Natural killer cell (primary cell): ENCODE measurements around the gene TMEM51. TPM values are rescaled to one million over a fixed set of nuclear protein-coding genes. Genes with fewer than 3 reads are reported as not detected.

Source experiments
- ATAC-seq, 3 donors: fragments of 150-1000 bp in 2 of 3; fragments of 200-7000 bp in 1 of 3; cut with Tn5 transposase; 1 replicate in 1 of 3; 2 replicates in 2 of 3; pipeline ENCODE4 v1.10.0; 2021; ENCODE audit warnings: mild to moderate bottlenecking in 2 of 3, moderate library complexity in 2 of 3
- DNase-seq, 2 donors: peaks; one replicate each; pipeline versions ENCODE4 v3.0.0 to v3.0.0-alpha.2; 2013 to 2021; ENCODE audit warnings: mixed read lengths in 1 of 2
- H3K27ac ChIP-seq: one replicate; pipeline ENCODE4 v1.5.1; 2013; ENCODE audit warnings: mild to moderate bottlenecking, low read length
- H3K27me3 ChIP-seq: one replicate; pipeline ENCODE4 v1.6.1; 2013; ENCODE audit warnings: low read length; ENCODE audit not compliant: control insufficient read depth, insufficient read depth
- H3K36me3 ChIP-seq: one replicate; pipeline ENCODE4 v1.6.1; 2013; ENCODE audit warnings: low read length; ENCODE audit not compliant: control insufficient read depth, insufficient read depth
- H3K4me1 ChIP-seq: one replicate; pipeline ENCODE4 v1.6.1; 2013; ENCODE audit warnings: low read length; ENCODE audit not compliant: control insufficient read depth, insufficient read depth
- H3K4me3 ChIP-seq: one replicate; pipeline ENCODE4 v1.5.1; 2013; ENCODE audit warnings: low read length
- H3K9me3 ChIP-seq: one replicate; pipeline ENCODE4 v1.6.1; 2013; ENCODE audit warnings: low read length; ENCODE audit not compliant: control insufficient read depth, insufficient read depth
- H3K27ac Mint-ChIP-seq, 2 donors: one replicate each; pipeline ENCODE4 v1.8.0; 2022; ENCODE audit warnings: mild to moderate bottlenecking in 2 of 2, mixed read lengths in 2 of 2, moderate library complexity in 1 of 2
- H3K27me3 Mint-ChIP-seq, 2 donors: one replicate each; pipeline ENCODE4 v1.8.0; 2022; ENCODE audit warnings: low read depth in 2 of 2, mixed read lengths in 2 of 2
- H3K36me3 Mint-ChIP-seq: one replicate; pipeline ENCODE4 v1.8.0; 2022; ENCODE audit warnings: mixed read lengths
- H3K4me1 Mint-ChIP-seq, 2 donors: one replicate each; pipeline ENCODE4 v1.8.0; 2022; ENCODE audit warnings: mixed read lengths in 2 of 2
- H3K4me3 Mint-ChIP-seq: one replicate; pipeline ENCODE4 v1.8.0; 2022; ENCODE audit warnings: mild to moderate bottlenecking, moderate library complexity, mixed read lengths
- H3K9me3 Mint-ChIP-seq, 2 donors: one replicate each; pipeline ENCODE4 v1.8.0; 2022; ENCODE audit warnings: mixed read lengths in 2 of 2
- CTCF ChIP-seq: fragments of 200-600 bp; IDR thresholded peaks from one replicate; pipeline ENCODE4 v1.8.0; 2022; ENCODE audit warnings: antibody characterized with exemption
- WGBS: methylation state at CpG from one replicate; pipeline ENCODE4 v1.1.7; 2013; ENCODE audit warnings: missing lambda C conversion rate; ENCODE audit not compliant: insufficient coverage; 5-methylcytosine and 5-hydroxymethylcytosine counted together
- intact Hi-C: fragments of 100-400 bp; cut with micrococcal nuclease; formaldehyde crosslinking; loops from one replicate; pipeline ENCODE4 v1.14.2; 2022
- total RNA-seq, 4 donors: library from RNA; stranded (reverse); fragments of 120-200 nt in 1 of 4; gene quantifications; one replicate each; pipeline versions ENCODE4 v1.2.3 to v1.2.4, GENCODE V29; 2013 to 2022

The TMEM51 gene
- total RNA-seq, 3 donors from 2014 or later (not counting 1 experiment from before 2014, with no cell fraction given), result not detected

GRCh38 chr1:15186846-15187151 lies 33.3 kb downstream of the TMEM51 start:
- no peaks in the 10 kb centered on the region for H3K36me3 Mint-ChIP-seq
- H3K27me3 Mint-ChIP-seq, result peaks cover 7 to 13% of the 10 kb centered on the region in 2 donors
- Histone ChIP-seq H3K27ac (no peak overlapping the region), H3K27me3 (no peaks in the 10 kb centered on the region), H3K4me1 (no peaks in the 10 kb centered on the region), H3K4me3 (no peak overlapping the region), H3K36me3 (no peaks in the 10 kb centered on the region), H3K9me3 (no peaks in the 10 kb centered on the region)
- WGBS, result 61% methylated on average over 6 of the region's 6 CpGs
- H3K27ac Mint-ChIP-seq, result no peak overlapping the region
- intact Hi-C loops, result no loop called here
- no peak for TF ChIP-seq CTCF
- H3K4me3 Mint-ChIP-seq, result no peak overlapping the region
- no peak for ATAC-seq
- no peaks in the 10 kb centered on the region for H3K9me3 Mint-ChIP-seq
- DNase-seq, result no peak
- no peaks in the 10 kb centered on the region for H3K4me1 Mint-ChIP-seq

- Histone ChIP-seq H3K4me1 (no peaks in the 10 kb centered on the region), H3K9me3 (no peaks in the 10 kb centered on the region), H3K27ac (no peak overlapping the region), H3K36me3 (no peaks in the 10 kb centered on the region), H3K27me3 (no peaks in the 10 kb centered on the region), H3K4me3 (no peak overlapping the region)
- WGBS, result 58% methylated on average over 15 of the region's 15 CpGs
- no peak overlapping the region for H3K27ac Mint-ChIP-seq
- no peak for TF ChIP-seq CTCF
- H3K9me3 Mint-ChIP-seq, result no peaks in the 10 kb centered on the region
- DNase-seq (no peak), ATAC-seq (no peak)
- no peaks in the 10 kb centered on the region for H3K36me3 Mint-ChIP-seq
- peaks cover 4 to 13% of the 10 kb centered on the region in 2 donors for H3K27me3 Mint-ChIP-seq
- H3K4me3 Mint-ChIP-seq, result no peak overlapping the region
- H3K4me1 Mint-ChIP-seq, result no peaks in the 10 kb centered on the region
- intact Hi-C loops, result no loop called here
These were observed 33.9 kb downstream of the TMEM51 start for GRCh38 chr1:15187175-15188129.

GRCh38 chr1:15188130-15188524 lies 34.6 kb downstream of the TMEM51 start:
- intact Hi-C loops, result no loop called here
- no peak for TF ChIP-seq CTCF
- Histone ChIP-seq H3K9me3 (no peaks in the 10 kb centered on the region), H3K4me3 (no peak overlapping the region), H3K4me1 (no peaks in the 10 kb centered on the region), H3K27ac (no peak overlapping the region), H3K36me3 (no peaks in the 10 kb centered on the region), H3K27me3 (no peaks in the 10 kb centered on the region)
- 80% methylated on average over 4 of the region's 4 CpGs for WGBS
- Mint-ChIP-seq H3K9me3 (no peaks in the 10 kb centered on the region), H3K4me3 (no peak overlapping the region), H3K4me1 (no peaks in the 10 kb centered on the region), H3K27ac (no peak overlapping the region), H3K27me3 (peaks cover 4 to 11% of the 10 kb centered on the region in 2 donors), H3K36me3 (no peaks in the 10 kb centered on the region)
- no peak for DNase-seq
- no peak for ATAC-seq
